OCI-LY1 (cell line): ENCODE measurements around the gene ZNF639.

ENCODE experiments used
- EZH2 ChIP-seq: fragments of 200-600 bp; sonication (generic), shearing (Covaris generic); IDR thresholded peaks from 2 replicates; pipeline ENCODE4 v1.8.0; 2017; ENCODE audit warnings: borderline replicate concordance, mixed run types, mild to moderate bottlenecking, antibody characterized with exemption, low read length, moderate library complexity, mixed read lengths
- TF ChIP-seq, protein P1 (sequence below): fragments of 200-600 bp; sonication (generic), shearing (Covaris generic); IDR thresholded peaks from 2 replicates; pipeline ENCODE4 v1.5.1; 2017; ENCODE audit warnings: mild to moderate bottlenecking, antibody characterized with exemption, low read length, moderate library complexity, mixed read lengths

DNA sequence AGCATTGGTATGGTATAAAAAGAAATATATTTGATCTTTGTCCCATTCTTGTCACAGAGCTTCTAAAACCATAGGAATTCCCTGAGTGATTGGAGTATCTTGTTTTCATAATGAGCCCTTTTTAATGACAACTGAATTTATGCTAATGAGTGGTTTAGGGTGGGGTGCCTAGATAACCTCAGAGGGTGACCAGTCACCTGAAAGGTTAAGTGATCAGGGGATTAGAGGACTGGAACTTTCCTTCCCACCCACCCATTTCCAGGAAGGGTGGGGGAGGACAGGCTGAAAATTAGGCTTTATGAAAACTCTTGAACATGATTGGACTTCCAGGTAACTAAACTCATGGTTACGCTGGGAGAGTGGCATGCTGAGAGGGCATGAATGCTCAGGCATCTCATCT lies 33.2 kb downstream of the ZNF639 start:
- TF ChIP-seq, protein P1, sequence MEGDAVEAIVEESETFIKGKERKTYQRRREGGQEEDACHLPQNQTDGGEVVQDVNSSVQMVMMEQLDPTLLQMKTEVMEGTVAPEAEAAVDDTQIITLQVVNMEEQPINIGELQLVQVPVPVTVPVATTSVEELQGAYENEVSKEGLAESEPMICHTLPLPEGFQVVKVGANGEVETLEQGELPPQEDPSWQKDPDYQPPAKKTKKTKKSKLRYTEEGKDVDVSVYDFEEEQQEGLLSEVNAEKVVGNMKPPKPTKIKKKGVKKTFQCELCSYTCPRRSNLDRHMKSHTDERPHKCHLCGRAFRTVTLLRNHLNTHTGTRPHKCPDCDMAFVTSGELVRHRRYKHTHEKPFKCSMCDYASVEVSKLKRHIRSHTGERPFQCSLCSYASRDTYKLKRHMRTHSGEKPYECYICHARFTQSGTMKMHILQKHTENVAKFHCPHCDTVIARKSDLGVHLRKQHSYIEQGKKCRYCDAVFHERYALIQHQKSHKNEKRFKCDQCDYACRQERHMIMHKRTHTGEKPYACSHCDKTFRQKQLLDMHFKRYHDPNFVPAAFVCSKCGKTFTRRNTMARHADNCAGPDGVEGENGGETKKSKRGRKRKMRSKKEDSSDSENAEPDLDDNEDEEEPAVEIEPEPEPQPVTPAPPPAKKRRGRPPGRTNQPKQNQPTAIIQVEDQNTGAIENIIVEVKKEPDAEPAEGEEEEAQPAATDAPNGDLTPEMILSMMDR: no peak
- TF ChIP-seq EZH2: no peak
